ENCODE data around the gene CRYBB2. TPM values are rescaled to one million over a fixed set of nuclear protein-coding genes. Genes with fewer than 3 reads are reported as not detected.
"Not testable (repeated sequence)": the region's sequence is repeated elsewhere in the genome, so short reads cannot be mapped to it uniquely, and the experiment has no call there.

Gene CRYBB2, protein sequence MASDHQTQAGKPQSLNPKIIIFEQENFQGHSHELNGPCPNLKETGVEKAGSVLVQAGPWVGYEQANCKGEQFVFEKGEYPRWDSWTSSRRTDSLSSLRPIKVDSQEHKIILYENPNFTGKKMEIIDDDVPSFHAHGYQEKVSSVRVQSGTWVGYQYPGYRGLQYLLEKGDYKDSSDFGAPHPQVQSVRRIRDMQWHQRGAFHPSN
- total RNA-seq, result not detected

DNA sequence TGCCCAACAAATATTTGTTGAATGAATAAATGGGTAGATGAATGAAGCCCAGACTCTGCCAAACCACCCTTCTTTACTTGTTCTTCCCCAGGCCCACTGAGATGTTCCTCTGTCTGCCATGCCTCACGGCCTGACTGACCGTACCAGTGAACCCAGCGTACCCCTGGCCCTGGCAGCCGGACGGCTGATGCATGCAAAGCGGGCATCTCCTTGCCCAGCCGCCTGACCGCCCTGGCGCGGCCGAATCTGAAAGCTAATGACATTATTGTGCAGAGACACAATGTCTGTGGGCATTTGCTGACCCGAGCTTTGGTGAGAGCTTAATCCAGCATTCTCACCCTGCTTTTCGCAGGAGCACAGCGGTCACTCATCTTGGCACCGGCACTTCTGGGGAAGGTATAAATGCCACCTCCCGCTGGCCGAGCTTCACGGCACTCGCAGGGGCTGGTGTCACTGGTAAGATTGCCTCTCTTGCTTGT, at the start of gene CRYBB2:
CRYBB2 (plus strand) TSS at position 429 of the 479 bp plus-strand sequence. CDS start 1,791 bp downstream, outside the sequence.
- FAIRE-seq, result no peak
- DNase-seq (ENCODE audit: low spot score in 2 of 2), result no peak

DNA sequence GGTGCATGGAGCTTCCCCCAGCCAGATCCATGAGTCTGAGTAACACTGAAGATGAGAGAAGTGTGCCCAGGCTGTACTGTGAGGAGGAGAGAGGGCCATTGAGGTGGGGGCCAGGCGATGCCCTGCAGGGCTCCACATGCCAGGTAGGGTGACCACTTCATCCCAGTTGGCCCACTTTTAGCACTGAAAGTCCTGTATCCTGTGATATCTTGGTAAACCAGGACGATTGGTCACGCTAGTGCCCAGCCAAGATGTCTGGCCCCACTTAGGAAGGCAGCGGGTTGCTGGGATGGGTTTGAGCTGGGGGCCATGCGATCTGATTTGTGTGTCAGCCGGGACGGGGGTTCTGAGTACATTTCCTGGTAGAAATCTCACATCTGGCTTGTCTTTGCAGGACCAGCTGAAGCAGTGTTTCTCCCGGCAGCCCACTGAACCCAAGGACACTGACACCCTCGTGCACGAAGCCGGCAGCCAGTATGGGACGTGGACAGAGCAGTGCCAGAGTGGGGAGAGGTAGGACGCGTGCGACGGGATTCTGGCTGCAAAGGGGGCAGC, 48.9 kb upstream of the CRYBB2 start:
- no peak for FAIRE-seq
- no peak for DNase-seq (ENCODE audit: low spot score in 2 of 2)

DNA sequence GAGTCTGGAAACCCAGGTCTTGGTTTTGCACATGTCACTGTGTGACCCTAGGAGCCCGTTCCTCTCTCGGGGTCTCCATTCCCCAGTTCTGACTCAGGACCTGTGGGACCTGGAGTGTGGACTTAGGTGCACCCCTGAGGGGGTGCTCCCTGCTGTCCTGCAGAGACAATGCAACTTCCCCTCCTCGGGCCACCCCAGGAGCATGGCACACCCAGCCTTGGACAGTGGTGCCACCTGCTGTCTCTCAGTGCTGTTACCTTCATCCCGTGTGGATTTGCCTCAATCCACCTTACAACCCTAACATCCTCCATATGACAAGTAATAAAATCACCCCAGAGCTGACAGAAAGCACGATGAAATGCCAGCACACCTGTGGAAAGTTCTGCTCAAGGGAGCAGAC, 47.3 kb upstream of the CRYBB2 start:
- FAIRE-seq (no peak), DNase-seq (ENCODE audit: low spot score in 2 of 2) (no peak)

DNA sequence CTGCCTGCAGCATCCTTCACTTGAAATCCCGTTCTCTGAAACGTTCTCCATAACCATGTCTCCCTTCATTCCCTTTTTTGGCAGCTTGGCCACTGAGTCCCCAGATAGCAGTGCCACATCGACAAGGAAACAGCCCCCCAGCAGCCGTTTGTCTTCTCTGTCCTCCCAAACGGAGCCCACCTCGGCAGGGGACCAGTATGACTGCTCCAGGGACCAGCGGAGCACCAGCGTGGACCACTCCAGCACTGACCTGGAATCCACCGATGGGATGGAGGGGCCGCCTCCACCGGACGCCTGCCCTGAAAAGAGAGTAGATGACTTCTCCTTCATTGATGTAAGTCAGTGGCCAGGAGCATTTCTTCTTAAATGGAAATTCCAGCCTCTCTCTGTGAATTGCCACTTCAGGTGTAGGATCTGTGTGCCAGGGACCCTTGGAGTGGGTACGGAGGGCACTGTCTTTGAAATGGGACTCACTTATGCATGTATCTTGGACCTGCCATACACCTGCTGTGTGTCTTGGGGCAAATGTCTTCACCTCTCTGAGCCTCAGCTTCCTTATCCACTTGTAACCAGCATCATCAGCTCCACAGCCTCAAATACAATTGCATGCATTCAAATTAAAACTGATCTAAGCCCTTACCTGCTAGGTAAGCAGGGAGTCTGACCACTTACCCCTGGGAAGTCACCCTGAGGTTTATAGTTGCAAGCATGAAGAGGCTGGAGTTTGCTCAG, 45.1 kb upstream of the CRYBB2 start:
- DNase-seq (ENCODE audit: low spot score in 2 of 2), result no peak
- no peak for FAIRE-seq

DNA sequence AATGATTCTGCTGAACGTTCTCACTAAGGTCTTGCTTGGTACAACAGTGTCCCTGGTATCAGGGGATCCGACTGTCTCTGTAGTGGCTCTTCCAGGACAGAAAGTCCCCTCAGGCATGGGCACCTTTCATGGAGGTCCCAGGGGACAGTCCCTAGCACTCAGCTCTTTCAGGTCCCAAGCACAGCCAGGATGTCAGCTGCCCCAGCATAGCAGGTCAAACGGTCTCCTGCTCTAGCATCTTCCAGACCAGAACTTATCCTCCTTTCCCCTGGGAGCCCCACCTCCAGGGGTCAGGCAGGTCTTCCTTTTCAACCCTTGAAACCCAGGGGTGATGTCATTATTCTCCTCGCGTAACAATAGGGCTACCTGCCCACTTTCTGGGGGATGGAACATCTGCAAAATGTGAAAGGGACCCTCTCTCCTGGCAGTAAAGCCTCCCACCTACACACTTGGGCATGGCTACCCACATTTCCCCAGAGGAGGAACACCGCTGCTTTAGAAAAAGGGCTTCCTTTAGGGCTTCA, 44.5 kb upstream of the CRYBB2 start:
- no peak for FAIRE-seq
- no peak for DNase-seq (ENCODE audit: low spot score in 2 of 2)

DNA sequence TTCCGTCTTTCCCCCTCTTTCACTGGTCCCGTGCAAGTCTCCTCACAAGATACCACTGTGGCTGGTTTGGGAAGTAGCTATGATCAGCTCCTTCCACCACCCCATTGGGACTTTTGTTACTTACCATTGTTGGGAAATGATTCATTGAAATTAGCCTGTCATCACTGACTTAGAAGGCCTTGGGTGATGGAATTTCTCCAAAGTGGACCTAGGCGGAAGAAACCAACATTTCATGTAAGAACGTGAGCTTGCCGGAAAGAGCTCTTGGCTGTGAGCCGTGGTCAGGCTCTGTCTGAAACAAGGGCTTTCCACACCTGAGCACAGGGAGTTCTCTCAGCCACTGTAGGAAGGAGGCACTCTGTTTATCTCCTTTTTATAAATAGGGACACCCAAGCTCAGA, 43.3 kb upstream of the CRYBB2 start:
- DNase-seq (ENCODE audit: low spot score in 2 of 2) (no peak), FAIRE-seq (no peak)

DNA sequence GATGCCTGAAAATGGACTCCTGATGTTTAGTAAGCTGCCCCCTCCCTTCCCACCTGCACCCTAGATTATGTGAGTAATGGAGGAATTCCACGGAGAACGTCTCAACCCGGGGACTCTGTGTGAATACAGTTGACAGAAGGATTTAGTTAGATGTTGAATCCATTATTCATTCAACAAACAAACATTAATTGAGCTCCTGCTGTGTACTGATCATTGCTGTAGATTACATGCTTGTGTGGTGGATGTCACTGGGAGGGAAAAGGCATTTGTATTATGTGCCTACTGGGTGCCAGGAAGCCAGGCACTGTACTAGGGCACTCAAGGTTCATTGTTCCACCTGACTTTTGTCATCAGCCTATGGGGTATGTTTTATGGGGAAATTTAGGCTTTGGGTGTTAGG, 42.6 kb upstream of the CRYBB2 start:
- DNase-seq (ENCODE audit: low spot score in 2 of 2), result no peak

DNA sequence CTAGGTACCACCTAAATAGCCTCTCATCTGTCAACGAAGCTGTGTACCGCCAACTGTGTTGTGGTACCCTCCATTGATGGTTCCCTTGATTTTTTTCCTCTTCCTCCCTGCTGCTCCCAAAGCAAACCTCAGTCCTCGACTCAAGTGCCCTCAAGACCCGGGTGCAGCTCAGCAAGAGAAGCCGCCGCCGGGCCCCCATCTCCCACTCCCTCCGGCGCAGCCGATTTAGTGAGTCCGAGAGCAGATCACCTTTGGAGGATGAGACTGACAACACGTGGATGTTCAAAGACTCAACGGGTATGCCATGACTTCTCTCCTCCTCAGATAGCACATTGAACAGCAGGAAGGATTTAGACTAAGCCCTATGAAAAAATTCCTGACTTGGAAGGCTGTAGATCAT, 42.2 kb upstream of the CRYBB2 start:
- FAIRE-seq (no peak), DNase-seq (ENCODE audit: low spot score in 2 of 2) (no peak)

More for the DNA sequence above, 42.6 kb upstream of the CRYBB2 start:
- FAIRE-seq, result no peak

DNA sequence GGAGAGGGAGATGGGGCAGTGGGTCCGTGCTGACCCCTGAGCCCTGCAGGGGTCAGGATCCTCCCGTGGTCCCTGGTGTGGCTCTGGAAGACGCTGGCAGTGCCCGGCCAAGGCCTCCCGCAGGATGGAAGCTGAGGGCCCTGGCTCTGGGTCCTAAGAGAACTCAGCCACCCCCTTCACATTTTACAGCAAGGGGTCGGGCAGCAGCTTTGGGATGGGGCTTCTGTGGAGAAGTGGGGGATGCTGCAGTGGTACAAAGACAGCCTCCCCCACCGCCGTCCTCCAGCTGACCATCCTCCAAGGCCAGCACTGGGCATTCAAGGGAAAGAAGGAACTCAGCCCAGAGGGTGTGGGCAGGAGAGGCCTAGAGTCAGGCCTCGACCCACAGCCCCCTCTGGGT, 41.5 kb upstream of the CRYBB2 start:
- FAIRE-seq (no peak), DNase-seq (ENCODE audit: low spot score in 2 of 2) (no peak)

DNA sequence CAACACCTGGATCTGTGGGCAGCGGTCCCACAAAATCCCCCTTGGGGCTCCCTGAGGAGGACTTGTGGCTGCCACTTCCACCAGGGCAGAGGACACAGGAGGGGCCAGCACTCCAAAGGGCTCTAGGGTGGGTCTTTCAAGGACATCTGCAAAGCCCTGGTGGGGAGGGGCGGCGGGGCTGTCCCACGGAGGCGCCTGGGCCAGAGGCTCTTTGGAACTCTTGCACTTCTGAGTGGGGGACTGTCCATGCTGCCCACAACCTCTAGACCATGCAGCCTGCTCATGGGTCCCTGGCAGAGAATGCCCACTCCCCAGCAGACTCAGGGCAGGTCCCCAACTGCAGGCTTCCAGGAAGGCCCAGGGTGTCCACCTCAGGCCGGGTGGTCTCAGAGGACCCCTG, 41.1 kb upstream of the CRYBB2 start:
- DNase-seq (ENCODE audit: low spot score in 2 of 2); FAIRE-seq: not testable (repeated sequence)

DNA sequence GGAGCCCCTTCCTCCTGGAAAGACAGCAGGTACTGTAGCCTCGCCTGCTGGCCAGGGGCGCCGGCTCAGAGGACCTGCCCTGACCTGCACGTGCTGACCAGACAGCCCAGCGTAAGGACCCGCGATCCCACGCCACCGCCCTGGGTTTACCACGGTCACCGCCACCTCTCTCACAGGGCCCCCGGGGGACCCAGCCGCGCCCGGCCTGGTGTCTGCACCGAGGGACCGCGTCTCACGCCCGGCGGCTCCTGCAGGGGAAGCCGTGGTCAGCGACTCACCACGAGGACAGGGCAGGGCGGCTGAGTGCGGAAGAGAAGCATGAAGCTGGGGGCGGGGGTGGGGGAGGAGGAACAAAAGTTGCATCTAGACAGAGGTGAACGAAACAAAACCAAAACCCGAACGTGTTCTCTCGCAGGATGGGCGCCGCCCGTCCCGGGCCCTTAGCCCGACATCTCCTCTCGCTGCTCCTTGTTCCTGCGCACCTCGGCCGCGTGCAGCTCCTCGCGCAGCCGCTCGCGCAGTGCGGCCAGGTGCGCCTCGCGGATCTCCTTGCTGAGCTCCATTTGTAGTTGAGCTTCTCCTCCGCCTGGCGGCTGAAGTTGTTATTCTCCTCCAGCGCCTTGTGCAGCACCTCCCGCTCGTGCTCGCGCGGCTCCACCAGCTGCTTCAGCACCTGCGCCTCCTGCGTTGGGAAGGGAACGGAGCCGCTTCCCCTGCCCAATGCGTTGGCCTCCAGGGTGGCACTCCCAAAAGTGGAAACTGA, 40.4 kb upstream of the CRYBB2 start:
- DNase-seq (ENCODE audit: low spot score in 2 of 2); FAIRE-seq: not testable (repeated sequence)

DNA sequence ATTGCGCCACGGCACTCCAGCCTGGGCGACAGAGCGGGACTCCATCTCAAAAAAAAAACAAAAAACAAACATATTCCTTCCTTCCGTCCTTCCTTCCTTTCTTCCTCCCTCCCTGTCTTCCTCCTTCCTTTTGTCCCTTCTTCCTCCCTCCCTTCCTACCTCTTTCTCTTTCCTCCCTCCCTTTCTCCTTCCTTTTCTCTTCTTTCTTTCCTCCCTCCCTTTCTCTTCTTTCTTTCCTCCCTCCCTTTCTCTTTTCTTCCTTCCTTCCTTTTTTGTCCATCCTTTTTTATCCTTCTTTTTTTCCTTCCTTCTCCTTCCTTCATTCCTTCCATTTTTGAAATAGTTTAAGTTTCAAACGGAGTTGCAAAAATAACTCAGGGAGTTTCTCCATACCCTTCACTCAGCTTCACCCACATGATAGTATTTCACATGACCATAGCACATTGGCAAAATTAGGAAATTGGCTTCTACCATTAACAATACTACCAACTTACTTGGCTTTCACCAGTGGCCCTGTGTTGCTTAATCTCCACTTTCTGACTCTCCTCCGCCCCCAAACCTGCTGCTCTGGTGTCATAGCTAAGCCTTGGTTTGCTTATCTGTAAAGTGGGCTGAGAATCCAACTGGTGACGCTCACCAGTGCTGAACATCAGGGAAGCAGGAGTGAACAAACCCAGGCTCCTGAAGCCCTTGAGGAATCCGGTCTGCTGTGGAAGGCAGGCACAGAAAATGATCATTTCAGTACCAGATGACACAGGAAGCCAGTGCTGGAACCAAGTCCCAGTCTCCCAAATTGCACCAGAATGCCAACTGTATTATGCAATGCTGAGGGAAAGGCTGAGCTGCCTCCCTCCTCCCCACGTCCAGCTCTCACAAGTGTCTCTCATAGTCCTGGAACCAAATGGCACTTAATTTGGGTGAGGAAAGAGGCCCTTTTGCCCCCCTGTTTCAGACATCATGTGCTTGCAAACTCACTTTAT, 37.0 kb upstream of the CRYBB2 start:
- DNase-seq (ENCODE audit: low spot score in 2 of 2) (no peak), FAIRE-seq (no peak)

DNA sequence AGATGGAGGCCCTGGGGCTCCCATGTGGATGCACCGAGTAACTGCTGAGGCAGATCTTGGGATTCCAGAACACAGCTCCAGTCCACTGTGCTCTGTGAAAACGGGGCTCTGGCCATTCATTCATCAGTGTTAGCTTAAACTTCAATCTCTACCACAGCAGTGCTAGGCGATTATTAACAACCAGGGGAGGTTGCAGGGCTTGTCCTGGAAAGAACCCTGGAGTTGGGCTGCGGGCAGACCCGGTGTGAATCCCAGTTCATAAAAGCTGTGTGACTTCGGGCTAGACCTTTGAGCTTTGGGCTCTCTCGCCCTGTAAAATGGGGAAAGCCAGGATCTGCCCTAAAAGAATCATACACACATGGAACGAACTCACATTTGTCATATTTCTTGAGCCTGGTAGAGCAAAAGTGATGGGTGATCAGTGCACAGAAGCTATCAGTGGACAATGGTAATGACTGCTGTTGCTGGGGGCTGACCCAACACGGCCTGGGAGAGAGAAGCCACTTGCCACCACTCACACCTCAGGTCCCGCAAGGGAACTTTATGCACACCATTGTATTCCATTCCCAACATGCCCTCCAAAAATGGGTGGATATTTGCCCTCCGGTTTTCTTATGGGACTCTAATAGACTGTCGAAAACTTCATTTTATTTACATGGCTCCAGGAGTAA, 35.4 kb upstream of the CRYBB2 start:
- DNase-seq (ENCODE audit: low spot score in 2 of 2) (no peak), FAIRE-seq (no peak)

DNA sequence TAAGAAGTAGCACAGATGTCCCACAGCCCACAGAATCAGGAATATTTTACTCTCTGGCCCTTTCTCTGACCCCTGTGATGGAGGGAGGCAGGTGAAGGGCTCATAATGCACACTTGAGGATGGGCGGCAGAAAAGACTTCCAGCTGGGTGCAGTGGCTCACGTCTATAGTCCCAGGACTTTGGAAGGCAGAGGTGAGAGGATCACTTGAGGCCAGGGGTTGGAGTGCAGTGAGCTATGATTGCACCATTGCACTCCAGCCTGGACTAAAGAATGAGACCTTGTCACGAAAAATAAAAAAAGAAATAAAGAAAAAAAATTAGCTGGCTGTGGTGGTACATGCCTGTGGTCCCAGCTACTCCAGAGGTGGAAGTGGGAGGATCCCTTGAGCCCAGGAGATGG, 33.3 kb upstream of the CRYBB2 start:
- FAIRE-seq (no peak), DNase-seq (ENCODE audit: low spot score in 2 of 2) (no peak)

DNA sequence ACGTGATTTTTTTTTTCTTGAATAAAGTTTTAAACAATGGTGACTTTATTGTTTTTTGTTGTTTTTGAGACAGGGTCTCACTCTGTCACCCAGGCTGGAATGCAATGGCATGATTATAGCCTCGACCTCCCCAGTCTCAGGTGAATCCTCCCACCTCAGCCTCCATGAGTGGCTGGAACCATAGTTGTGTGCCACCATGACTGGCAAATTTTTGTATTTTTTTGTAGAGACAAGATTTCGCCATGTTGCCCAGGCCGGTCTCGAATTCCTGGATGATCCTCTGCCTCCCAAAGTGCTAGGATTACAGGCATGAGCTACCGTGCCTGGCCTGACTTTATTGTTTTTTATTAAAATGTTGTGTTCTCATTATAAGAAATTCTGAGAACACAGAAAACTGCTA, 32.0 kb upstream of the CRYBB2 start:
- DNase-seq (ENCODE audit: low spot score in 2 of 2) (no peak), FAIRE-seq (no peak)

DNA sequence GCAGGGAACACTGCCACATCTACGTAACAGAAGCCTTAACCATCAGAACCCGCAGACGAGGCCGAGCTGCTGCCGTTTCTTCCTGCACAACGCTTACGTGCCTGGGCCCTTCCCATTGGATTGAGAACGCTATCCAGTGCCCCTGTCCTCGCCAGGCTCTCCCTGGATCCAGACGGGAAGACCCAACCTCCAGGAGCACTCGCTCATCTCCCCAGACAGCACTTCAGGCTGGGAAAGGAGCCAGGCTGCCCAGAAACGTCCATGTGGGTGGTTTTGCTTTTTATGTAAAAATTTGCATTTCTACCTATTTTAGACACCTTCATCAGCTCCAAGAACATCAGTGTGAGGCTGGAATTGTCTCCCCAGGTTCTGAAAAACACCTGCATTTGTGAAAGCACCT, 27.0 kb upstream of the CRYBB2 start:
- FAIRE-seq (no peak), DNase-seq (ENCODE audit: low spot score in 2 of 2) (peak in 1 of 2 donors; percentile 33)

DNA sequence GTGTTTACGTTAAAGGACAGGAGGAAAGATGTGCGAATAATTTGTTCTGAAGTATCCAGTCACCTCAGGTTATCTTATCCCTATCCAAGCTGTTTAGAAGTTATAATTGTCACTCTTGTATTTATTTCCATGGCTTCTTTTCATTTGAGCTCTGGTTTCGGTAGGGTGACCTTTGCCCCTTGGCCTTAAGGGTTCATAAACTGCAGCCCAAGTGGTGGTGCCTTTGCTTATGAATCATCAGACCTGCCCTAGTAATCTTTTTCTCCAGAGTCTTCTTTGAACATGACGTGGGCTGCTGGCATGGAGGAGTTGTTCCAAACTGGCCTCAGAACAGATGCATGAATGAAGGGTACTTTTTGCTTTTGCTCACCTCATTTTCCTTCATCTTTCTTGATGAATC, 26.3 kb upstream of the CRYBB2 start:
- FAIRE-seq (no peak), DNase-seq (ENCODE audit: low spot score in 2 of 2) (no peak)

DNA sequence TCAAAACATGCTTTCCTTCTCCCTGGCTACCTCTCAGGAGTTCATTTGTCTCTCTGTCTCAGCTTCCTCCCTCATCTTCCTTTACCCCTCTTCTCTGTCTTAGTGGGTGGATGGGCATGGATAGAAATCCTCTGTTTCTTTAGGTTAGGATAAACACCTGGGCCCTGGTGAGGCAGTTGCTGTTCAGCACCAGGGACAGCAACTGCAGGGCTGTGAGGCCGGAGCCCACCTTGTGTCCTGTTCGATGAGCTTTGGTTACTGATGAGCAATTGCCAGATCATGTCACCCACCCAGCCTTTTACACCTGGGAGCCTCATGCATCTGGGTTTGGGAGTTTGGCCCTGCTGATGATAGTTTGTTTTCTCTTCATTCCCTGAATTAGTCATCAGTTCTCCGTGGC, 25.9 kb upstream of the CRYBB2 start:
- FAIRE-seq (no peak), DNase-seq (ENCODE audit: low spot score in 2 of 2) (no peak)

DNA sequence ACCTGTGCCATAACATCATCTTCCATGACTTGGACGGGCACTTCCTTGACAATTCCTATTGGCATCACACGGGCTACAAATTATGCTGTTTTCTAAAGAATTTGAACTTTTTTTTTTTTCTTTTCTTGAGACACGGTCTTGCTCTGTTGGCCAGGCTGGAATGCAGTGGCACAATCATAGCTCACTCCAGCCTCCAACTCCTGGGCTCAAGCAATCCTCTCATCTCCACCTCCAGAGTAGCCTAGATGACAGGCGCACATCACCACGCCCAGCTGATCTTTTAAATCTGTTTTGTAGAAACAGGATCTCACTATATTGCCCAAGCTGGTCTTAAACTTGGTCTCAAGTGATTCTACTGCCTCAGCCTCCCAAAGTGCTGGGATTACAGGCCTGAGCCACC, 23.1 kb upstream of the CRYBB2 start:
- no peak for FAIRE-seq
- DNase-seq (ENCODE audit: low spot score in 2 of 2), result no peak
